CD1c-positive myeloid dendritic cell (primary cell): ENCODE measurements around the gene TMEM72.

ENCODE experiments used
- DNase-seq: peaks from one replicate; pipeline ENCODE4 v3.0.0-alpha.2; 2016; ENCODE audit errors: extremely low spot score

Gene TMEM72

DNA sequence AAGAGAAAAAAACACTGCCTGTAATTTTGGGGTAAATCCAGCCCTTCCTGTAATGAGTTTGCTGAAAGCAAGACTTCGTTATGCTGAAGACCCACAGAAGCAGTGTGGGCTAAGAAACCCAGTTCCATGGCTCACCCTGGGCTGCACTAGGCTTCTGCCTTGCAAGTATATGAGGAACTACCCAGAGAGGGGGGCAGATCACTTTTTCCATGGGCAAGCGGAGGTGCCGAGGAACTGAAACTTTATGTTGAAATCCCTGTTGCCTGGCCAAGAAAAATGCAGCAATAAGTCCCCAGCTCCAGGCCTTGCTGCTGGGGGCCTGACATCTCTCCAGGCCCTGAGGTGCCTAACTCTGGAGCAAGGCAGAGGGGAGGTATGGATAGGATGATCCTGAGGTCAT lies 57.0 kb downstream of the TMEM72 start:
- DNase-seq = peak; percentile 96

DNA sequence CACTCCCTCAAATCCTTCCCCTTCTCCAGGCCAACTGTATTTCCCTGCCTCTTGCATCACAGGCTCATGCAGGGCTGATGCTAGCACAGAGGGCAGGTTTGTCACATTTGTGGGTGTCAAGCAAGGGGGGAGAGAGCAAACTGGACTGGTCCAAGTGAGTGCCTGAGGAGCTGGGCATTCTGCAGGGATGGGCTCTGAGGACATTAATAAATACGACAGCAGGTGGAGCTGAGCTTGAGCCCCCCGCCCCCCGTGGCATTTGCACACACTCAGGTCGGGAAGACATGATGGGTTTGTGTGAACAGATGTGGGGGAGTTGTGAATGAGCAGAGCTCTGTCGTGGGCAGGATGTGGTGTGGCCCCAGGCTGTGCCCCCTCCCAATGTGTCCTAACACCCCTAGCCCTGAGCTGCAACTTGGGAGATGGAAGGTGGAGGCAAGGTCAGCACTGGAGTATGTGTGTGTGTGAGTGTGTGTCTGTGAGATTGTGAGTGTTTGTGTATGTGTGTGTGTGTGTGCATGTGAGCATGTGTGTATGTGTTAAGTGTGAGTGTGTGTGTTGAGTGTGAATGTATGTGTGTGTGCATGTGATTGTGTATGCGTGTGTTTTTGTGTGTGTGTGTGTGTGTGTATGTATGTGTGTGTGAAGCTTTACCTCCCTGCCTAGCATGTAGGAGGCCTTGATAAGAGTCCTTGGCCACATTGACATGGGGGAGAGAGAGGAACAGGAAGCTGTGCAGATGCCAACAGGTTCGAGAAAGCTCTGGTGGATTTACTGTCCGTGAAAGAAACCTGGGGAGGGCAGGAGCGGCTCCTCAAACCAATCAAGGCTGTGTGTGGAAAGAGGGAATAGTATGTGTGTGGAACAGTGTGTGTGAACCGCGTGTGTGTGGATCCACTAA lies 57.6 kb downstream of the TMEM72 start:
- no peak for DNase-seq

DNA sequence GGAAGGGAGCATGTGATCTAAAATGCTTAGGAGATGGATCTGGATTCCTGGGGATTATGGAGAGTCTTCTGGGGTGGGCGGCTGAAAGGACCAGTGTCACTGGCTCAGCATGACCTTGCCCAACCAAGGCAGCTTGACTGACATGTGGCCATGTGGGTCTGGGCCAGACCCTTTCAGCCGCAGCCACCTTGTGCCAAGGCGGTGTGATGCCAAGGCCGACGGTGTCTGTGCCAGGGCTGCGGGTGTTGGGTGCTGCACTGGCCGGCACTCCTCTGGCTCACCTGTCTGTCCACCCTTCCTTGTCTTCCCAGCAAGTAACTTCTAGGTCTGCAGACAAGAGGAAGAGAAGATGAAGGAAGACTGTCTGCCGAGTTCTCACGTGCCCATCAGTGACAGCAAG lies 58.7 kb downstream of the TMEM72 start:
- DNase-seq = no peak

DNA sequence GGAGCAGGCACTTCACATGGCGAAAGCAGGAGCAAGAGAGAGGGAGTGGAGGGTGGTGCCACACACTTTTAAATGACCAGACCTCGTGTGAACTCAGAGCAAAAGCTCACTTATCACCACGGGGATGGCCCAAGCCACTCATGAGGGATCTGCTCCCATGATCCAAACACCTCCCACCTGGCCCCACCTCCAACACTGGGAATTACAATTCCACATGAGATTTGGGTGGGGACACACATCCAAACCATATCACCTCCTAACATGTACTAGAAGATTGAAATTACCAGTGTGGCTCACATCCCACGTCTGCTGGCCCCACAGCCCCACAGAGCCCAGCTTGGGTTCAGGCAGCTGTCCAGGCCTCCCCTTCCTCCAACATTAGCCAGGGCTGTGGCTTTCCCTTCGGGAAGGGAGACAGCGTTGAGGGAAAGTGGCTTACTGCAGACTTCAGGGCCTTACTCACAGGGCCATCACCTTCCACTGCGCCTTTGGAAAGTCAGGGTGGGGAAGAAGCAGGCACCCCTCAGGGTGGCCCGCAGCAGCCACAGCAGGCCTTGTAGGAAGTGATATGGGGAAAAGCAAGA lies 59.8 kb downstream of the TMEM72 start:
- DNase-seq = no peak

DNA sequence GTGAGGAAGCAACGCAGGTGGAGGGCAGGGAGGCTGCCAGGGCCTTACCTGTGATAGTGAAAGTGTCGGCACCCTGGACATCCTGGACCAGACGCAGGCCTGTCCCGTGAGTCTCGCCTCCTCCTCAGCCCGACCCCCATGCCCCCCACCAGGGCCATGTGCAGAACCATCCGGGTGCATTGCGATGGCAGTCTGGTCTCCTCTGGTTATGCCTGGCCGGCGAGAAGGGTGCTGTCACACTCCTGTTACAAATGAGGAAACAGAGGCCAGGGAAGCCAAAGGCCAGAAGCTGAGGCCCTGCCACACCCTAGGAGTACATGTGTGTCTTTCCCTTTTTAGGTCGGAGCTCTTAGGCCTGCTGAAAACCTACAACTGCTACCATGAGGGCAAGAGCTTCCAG lies 60.3 kb downstream of the TMEM72 start:
- peak; percentile 45 for DNase-seq

DNA sequence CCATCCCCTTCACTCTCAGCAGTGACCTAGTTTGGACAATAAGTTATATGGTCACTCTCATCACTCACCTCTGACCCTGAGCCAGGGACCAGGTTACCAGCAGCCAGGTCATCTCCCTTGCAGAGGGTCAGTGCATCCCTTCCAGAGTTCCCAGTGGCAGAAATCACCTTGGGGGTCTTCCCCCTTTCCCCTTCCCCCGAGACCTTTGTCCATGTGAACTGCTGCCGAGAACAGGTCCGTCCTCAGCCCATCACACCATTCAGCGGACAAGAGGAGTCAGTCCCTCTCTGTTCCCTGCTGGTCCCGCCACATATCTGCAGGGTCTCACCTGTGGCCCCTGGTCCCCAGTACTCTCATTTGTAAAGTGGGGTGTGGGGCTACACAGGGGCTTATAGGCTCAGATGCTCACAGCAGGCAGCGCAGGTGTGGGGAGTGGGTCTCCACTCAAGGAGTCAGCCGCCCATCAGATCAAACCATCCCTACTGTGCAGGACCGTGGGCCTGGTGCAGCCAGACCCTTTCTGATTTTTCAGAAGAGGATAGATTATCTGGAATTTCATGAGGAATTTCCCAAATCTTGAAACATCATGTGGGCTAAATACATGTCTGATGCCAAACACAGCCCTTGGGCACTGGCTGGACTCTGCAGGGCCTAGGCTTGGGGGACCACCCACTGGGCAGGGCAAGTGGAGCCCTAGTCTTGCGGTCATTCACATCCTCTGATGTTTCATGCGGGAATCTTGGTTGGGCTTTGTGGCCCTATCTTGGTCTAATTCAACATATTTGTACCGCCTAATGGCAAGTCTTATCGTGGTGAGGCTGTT lies 61.0 kb downstream of the TMEM72 start:
- no peak for DNase-seq

DNA sequence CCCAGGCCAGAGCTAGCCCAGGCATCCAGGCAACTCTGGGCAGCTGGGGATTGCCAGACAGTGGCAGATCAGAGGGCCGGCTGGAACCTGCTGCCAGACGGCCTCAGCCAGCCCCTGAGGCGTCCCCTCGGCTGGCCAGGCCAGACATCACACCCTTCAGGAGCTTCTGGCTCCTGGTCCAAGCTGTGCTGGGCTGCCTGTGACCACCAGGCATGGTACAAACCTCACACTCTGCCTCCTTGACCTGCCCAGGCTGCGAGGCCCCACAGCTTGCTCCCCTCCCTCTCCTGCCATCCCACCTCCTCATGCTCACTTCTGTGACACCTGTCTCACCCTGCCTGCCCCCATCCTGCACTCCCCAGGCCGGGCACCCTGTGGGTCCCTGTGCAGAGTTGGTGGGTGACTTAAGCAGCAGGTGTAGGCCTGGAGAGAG lies 61.8 kb downstream of the TMEM72 start:
- no peak for DNase-seq

DNA sequence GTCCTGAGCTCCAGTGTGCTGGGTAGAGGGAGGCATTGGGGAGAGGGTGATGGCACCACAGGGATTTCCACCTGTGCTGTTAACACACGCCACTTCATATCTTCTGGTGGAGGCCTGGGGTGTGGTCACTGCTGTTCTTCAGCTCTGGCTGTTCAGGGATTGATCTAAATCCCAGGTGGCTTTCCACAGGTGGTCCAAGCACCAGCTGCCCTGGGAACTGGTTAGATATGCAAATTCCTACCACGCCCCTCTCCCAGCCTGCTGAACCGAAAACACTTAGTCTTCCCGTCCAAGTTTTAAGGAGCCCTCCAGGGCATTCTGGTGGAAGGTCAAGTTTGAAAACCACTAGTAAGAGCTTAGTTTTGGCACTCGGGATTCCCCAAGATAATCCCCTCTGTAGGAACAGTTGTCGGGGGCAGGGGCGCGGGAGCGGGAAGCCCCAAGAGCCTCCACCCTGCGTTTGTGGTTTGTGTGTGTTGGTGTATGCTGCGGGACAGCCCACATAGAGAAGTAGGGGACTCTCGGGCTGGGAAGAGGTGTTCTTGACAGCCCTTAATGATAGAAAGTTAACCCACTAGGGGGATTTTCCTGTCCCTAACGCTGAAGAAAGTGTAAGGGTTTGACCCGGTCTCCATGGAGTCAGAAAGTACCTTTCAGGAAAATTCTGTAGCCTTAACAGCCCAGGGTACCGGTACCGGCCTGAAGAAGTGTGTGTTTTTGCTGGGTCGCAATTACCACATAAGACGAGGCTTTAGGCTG lies 62.4 kb downstream of the TMEM72 start:
- DNase-seq = peak; percentile 39

DNA sequence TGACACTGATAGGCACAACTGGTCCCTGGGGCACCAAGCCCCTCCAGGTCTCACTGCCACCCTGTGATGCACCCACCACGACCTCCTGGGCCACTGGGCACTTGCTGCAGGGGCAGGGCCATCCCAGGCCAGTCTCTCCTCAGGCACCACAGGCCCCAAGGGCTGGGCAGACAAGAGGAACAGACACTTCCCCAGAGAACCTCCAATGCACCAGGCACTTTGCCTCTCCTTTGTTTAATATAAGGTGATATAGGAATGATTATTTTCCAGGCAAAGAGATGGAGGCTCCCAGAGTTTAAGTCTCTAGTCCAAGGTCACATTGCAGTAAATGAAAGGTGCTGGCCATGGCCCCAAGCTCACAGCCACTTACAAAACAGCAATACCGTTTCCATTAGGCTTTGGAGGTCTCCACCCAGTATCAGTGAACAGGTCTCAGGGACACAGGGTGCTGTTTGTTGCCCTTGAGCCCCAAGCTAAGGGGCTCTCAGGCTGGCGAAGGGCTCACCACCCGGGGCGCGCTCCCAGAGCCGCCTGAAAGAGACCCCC lies 63.0 kb downstream of the TMEM72 start:
- DNase-seq = peak; percentile 43

DNA sequence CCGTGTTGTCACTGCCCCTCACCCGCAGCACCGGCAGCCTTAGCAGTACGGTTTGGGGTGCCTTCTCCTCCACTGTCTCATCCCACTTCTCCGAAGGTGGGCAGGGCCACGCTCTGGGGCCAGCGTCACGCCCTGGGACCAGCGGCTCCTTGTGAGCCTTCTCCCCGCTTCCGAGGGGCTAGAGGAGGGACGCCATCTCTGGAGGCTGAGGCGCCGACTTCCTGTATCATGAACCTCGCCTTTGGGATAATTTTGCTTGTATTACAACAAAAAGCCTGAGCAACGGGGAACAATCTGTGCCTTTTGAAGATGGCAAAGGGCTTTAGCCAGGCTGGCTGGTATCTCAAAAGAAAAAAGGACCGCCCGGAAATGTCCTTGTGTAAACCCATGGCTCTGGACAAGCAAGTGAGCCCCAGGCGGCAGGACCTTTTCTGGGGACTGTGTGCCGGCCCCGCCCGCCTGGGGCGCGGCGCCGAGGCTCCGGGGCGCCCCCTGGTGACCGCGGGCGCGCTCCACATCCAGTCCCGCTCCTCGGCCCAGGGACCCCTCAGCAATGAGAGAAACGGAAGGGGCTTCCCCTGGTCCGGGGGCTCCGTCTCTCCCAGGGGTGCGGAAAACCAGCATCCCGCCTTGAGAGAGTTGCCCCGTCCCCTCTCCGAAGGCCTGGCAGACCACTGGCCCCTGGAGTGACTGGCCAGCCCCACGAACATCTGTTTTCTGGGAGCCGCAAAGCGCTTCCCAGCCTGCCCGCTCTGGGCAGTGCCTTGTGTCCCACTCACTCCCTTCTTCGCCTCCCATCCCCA lies 63.7 kb downstream of the TMEM72 start:
- peak; percentile 74 for DNase-seq

DNA sequence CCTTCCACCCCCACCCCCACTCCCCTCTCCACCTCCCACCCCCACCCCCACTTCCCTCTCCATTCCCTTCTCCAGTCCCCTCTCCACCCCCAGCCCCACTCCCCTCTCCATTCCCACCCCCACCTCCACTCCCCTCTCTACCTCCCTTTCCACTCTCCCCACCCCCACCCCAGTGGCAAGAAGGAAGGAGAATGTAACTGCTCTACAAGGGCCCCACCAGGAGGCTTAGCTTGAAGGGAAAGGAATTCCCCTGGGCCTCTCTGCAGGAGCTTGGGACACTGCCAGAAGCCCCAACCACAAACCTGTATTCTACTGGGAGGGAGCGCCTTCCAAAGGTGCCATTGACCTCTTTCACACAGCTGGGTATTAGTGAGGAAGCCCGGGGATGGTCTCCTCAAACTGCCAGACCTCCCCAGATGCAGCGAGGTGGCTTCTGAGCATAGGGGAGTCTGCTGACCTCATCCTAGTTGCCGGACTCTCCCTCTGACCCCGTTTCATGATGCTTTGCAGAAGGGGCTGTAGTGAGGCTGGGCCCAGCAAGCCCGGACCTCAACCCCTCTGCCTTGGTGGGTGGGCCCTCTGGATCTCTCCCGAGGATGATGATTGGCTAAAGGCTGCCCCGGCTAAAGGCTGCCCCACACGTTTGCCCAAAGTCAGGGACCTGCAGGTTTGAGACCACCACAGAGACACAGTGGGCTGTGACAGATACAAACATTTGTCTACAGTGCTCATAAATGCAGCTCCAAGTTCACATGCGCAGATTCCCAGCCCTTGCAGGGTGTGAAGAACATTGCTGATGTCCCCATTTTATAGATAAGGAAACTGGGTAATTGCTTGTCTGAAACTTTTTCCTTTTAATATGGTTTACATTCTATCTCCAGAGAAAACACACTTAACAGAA lies 64.5 kb downstream of the TMEM72 start:
- DNase-seq = no peak

DNA sequence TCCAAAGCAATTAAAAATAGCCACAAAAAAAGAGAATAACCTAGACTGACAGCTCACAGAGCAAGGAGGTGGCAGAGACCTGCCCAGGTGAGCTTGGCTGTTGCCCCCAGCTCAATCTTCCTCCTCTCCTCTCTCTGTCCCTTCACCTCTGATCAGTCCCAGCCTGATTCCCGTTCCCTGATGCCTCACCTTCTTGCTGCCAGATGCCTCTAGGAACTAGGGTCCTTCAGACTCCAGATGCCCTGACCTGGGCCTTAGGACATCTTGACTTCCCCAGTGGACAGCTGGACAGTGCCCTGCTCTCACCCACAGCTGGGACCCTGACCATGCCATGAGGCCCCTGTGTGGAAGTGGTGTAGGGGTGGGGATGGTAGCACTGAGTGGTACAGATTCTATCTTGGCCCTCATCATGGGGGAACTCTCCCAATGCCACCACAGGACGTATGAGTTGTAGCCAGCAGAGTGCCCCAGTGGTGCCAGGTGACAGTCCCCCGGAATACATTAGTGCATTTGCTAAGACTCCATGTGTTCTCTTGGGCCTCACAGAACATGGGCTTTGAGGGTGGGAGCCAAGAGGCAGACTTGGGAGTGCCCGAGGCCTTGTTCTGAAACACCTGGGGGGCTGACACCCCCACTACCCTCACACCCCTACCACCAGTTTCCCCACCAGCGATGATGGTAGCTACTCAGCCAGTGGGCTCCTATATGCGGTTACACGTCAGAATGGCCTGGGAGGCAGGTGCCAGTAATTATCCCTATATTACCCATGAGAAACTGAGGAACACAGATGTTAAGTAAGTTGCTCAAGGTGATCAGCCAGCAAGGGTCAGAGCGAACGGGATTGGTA lies 65.4 kb downstream of the TMEM72 start:
- DNase-seq = no peak

DNA sequence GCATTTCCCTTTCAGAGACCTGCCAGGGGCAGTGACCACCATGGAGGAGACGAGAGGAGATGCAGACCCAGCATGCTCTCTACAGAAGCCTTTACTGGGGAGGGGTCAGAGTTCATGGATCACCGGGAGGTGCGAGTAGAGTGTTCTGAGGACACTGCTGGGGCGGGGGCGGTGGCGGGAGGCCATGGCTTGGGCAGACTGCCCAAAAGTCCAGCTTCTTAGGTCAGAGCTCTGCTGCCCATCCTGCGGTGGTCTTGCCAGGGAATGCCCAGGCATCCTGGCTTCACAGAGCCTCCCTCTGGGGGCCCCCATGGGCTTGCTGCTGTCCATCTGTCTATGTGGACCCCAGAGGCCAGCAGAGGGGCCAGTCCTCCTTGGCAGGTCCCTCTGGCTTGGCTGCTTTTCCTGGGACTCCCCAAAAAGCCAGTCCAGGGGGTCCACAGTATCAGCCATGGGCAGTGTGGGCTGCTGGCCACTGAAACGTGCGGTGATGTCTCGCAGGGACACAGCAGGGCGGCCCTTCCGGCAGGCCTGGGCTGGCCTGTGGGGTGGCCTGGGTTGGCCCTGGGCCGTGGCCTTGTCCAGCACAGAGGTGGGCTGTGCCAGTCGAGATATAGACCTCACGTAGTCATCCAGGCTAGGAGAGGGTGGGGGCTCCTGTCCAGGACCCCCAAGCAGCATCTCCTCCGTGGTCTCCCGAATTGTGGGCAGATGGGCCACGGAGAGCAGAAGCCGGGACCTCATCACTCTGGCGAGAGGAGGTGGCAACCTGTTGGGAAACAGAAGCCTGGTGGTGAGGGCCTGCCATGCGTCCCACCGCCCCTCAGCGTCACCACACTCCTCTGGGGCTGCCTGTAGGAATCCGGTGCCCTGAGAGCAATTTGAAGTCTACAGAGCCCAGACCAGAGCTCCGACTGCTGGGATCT lies 66.4 kb downstream of the TMEM72 start:
- no peak for DNase-seq

DNA sequence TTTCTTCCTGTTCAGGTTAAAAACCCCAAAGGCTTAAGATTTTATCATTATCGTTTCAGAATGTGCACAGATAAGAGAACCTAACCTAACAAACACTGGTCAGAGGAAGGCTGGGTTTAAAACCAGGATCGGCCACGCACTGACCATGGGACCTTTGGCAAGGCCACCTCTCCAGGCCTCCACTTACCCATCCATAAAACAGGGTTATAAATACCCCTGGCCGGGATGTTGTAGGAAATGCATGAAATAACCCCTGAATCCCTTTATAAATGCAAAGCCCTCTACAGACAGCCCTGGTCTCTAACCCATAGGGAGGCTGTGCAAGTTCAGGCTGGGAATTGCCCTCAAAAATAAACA lies 67.1 kb downstream of the TMEM72 start:
- DNase-seq = no peak

DNA sequence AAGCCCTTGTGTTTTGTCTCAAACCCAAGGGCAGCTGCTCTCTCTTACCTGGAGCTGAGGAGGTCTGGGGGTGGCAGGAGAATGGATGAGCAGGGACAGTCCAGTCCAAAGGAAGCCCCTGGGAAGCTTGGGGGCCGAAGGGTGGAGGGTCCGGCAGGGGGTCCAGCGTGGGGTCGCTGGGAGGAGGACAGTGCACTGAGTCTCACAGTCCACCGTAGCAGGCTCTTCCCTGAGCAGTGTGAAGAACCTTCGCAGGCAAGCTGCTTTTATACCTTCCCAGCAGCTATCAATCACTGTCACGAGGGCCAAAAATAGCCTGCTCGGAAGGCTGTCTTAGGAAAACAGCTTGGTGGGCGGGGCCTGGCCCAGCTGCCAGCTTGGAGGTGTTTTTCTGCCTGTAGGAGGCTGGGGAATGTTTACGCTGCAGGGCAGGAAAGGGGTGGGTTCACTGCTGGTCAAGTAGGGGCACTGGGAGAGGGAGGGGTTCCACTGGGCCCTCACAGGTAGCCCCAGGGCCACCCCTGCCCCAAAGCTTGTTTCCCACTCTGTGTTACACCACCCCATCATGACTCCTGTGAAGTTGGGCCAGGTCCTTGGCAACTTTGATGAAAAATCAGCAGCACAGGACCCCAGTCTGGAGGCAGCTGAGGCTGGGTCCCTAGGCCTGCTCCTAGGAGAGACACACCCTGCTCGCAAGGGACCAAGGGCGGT lies 67.6 kb downstream of the TMEM72 start, which contains the start of gene DEPP1:
TSS of gene DEPP1 (minus strand) at position 240 of the 711 bp plus-strand sequence. CDS start 779 bp downstream, outside the sequence.
- DNase-seq = peak; percentile 54

DNA sequence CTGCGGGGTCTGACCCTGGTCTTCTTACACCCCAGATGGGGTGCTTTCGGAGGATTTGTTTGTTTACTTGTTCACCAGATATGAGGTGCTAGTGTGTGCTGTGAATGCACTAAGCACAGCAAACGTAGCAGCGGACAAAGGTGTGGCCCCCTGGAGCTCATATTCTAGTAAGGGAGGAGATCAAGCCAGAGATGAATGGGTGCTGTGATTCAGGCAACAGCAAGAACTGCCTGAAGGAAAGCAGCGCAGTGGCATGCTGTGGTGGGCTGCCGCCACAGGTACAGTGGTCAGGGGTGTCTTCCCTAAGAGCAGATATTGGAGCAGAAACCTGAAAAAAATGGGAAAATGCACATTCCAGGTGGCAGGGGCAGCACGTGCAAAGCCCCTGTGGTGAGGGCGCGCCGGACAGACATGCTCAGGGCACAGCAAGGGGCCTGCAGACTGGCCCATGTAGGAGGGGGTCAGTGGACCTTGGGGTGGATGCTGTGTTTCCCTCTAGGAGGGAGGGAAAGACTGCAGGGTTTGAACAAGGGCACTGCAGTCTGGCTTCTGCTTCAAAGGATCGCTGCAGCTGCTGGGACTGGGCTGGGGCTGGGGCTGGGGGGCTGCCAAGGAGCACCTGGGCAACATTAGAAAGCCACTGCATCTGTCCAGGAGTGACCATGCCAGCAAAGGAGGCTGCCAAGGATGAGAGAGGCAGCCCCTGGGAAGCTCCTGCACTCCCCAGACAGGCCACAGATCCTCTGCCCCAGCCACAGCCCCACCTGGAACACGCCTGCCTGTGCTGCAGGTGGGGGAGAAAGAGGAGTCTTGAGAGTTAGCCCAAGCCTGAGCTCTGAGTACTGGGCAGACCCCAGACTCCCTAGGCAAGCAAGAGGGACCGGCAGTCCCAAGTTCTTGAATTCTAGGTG lies 68.4 kb downstream of the TMEM72 start:
- no peak for DNase-seq
